ENCODE results near the gene FAM81B.

GRCh38 chr5:95369782-95370181 lies 21.4 kb upstream of the FAM81B start:
- TF ChIP-seq POLR2AphosphoS5 (IDR thresholded peaks at IDR 0.05; ENCODE audit: low read depth, low read length) (no peak), TAF1 (IDR thresholded peaks at IDR 0.05; ENCODE audit: borderline replicate concordance, low read depth, low read length) (no peak)
